NCI-H510A treated with DMSO at 0.1 percent for 48 hours (cell line): ENCODE measurements around the gene ECHS1.
"Not testable (repeated sequence)": the region's sequence is repeated elsewhere in the genome, so short reads cannot be mapped to it uniquely, and the experiment has no call there.

Experiments
- DNase-seq: peaks from one replicate; lab custom pipeline; 2025; lab: John Stamatoyannopoulos, UW

ECHS1 gene

DNA sequence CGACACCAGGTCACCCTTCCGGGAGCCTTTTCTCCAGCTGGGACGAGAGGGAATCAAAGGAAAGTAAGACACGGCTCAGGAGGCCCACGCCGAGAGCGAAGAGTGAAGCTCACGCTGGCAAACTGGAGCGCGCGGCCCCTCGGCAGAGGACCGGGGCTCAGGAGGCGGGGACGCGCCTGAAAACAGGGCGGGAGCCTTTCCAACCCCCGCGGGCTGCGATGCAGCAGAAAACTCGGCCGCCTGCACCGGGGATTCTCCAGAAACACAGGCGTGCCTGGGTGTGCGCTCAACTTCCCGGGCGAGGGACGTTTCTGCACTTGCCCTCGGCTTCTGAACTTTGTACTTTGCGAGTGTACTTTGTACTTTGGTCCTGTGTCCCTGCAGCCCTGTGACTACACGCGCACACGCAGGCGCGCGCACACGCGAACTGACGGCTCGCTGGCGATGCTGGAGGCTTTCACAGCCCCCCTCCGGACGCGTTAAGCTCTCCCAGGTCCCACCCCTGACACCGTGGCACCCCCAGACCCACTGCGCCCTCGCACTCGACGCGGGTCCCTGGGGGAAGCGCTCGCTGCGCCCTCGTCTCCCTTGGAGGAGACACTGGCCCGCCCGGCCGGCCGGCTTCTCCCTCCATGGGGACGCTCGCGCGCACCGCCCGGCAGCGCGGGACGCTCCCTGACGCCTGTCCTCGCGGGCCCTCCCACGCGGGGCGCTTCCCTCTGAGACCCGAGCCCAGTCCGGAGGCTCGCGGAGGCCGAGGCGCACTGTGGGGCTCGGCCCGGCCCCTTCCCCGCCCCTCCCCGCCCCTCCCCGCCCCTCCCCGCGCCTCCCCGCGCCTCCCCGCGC, 5.3 kb upstream of the ECHS1 start:
- DNase-seq: peak; percentile 54

DNA sequence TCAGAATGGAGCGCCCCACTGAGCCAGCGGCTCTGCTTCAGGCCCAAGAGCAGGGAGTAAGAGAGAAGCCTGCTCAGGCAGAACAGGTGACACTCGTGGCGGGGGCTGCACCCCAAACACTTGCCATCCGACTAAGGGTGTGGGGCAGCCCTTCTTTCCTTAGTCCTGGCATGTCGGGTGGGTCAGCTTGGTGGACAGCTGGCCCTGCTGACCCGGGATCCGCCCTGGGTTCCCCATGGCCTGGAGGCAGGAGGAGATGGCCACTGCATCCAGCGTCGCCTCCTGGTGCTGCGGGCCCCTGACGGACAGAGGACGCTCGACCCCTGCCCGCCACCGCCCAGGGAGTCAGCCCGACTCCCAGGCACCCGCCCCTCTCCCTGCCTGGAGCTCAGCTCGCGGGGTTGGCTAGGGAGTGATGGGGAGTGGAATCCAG, 4.7 kb upstream of the ECHS1 start:
- DNase-seq: no peak

DNA sequence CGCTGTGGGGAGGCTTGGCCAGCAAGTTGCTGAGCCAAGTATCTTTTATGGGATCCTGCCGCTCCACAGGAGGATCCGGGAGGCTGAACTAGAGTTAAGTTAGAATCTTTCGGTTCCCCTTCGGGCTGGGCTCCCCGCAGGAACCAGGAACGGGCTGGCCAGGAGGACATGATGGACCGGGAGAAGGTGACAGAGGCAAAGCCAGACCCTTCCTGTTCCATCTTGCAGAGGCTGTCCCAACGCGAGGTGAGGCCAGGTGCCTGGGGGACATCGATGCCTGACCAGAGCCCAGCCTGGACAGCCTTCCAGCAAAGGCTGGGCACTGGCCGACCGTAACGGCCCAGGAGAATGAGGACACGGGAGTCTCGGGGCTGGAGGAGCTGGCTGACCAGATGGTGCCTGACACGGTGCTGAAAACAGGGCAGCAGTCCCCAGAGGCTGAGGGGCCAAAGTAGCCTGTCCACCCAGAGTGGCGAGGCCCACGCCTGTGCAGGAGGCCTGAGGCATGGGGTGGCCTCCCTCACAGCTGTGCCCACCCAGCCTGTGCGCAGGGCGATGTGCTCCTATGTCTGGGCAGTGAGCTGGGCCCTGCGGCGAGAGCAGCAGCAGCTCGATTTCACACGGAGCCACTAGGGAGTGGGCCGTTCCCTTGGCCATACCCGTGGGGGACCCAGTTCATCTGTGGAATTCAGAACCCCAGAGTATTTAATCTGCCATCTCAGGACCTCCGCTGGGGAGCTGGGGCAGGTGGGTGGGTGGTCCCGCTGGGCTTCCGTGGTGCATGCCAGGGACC, 4.1 kb upstream of the ECHS1 start:
- DNase-seq: no peak

DNA sequence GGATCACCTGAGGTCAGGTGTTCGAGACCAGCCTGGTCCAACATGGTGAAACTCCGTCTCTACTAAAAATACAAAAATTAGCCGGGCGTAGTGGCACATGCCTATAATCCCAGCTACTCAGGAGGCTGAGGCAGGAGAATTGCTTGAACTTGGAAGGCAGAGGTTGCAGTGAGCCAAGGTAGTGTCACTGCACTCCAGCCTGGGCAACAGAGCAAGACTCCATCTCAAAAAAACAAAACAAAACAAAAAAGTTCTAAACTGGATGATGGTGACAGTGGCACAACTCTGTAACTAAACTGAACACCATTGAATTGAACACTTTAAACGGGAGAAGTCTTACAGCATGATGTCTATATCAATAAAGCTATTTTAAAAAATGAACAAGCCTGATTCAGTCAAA, 3.0 kb upstream of the ECHS1 start:
- not testable (repeated sequence) for DNase-seq

DNA sequence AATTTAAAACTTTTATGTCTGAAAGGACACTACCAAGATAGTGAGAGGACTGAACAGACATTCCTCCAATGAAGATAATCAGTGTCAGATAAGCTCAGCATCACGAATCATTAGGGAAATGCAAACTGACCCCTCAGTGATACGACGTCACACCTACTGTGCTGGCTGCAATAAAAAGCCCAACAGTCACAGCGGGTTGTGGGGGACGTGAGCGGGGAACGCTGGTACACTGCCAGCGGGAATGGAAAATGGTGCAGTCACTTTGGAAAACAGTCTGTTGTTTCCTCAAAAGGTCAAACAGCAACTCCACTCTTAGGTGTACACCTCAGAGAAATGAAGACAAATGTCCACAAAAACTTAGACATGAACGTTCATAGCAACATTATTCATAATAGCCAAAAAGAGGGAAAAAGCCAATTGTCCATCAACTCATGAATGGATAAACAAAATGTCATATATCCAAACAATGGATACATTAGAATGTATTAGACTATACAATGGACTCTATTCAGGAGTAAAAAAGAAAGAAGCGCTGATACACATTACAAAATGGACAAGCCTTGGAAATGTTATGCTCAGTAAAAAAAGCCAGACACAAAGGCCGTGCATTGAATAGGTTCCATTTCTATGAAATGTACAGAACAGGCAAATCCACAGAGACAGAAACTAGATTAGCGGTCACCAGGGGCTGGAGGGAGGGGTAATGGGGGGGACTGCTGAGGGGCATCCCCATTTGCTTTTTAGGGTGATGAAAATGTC, 2.4 kb upstream of the ECHS1 start:
- DNase-seq: no peak

DNA sequence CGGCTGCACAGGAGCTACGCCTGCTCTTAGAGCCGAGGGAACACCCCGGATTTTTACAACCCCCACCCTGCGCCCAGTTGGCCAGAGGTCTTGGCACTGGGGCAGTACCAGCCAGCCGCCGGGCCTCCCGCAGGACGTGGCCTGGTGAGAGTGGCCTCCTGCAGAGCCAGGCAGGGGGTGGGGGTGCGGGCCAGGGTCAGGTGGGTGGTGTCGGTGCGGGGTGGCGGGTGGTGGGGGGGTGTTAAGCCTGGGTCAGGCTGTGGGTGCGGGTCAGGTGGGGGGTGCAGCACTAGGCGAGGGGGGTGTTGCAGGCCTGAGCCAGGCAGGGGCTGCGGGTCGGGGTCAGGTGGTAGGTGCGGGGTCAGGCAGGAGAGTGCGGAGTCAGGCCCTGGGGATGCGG, 647 bp downstream of the ECHS1 start:
- DNase-seq: no peak

DNA sequence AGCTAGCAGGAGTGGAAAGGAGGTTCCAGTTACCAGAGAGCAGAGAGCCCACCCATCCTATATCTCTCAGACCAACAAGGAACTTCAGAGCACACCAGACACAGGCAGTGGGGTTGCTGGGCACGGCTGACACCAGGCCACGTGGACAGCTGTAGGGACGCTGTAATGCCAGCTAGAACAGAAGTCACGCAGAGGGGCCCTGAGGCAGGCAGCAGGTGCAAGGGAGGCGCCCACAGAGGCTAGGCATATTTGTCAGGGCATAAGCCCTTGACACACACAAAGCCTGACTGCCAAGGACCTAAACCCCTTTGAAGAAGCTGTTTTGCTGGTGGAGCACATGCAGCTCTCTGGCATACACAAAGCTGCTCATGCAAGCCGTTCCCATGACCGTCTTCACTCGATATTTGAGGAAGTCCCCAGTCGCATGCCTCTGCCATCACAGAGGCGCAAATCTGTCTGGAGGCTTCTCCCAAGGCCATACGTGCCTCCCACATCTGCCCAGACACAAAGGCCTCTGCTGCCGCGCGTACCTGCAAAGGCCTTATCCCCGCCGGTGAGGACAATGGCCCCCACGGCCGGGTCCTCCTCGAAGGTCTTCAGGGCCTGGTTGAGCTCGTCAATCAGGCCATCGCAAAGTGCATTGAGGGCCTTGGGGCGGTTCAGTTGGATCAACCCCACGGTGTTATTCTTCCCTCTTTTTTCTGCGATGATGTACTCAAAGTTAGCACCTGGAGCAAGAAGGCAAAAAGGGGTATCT, 2.9 kb downstream of the ECHS1 start:
- no peak for DNase-seq

DNA sequence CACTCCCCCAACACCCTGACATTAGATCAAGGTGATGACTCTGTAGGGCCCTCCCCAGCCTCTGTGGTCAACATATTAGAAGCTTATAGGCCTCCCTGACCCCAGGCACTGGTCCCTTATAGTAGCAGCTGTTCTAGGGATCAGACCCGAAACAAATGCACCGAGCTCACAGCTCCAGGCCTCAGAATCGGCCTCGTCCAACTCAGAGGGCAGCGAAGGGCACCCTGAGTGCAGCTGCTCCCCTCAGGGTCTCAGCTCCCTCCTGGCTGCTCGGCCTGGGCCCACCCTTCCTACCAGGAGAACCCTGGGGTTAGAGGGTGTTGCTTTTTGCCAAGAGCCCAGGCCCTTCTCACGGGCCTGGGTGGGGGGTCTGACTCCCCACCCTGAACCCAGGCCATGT, 5.0 kb downstream of the ECHS1 start:
- DNase-seq: no peak

DNA sequence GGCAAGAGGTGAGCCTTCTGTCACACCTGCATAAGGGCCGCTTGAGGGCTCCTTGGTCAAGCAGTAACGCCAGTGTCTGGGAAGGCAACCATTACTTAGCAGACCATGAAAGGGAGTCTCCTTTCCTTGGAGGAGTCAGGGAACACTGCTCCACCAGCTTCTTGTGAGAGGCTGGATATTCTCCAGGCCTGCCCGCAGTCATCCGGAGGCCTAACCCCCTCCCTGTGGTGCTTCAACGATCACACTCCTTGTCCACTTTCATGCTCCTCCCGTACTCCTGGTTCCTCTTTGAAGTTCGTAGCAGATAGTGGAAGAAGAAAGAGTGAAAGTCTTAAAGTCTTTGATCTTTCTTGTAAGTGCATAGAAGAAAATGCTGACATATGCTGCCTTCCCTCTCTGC, 5.7 kb downstream of the ECHS1 start:
- not testable (repeated sequence) for DNase-seq

DNA sequence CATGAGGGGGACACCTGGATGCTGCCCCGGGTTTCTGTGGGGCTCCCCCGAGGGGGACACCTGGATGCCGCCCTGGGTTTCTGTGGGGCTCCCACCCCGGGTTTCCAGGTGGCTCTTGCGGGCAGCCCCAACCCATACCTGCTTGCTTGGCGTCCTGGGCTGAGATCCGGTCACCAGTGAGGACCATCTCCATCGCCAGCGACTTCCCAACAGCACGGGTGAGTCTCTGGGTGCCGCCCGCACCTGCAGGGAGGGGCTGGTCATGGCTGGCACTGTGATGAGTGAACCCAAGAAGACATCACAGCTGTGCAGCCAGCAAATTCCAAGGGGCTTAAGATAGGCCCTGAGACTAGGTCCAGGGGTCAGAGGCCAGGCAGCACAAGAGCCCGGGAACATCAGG, 6.4 kb downstream of the ECHS1 start:
- DNase-seq: no peak

DNA sequence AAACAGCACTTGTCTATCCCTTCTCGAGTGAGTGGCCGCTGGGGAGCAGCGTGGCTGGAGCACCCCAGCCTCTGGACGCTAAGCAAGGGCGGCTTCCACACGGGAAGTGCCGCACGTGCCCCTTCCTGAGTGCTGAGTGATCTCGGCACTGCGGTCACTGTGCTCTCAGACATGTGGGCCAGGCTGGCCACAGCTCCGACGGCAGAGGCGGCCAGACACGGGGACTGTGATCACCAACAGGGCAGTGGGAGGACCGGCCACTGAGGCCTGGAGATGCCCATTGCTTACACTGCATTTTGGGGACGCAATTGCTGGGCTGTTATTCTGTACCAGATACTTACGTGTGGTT, 7.0 kb downstream of the ECHS1 start:
- DNase-seq: no peak

DNA sequence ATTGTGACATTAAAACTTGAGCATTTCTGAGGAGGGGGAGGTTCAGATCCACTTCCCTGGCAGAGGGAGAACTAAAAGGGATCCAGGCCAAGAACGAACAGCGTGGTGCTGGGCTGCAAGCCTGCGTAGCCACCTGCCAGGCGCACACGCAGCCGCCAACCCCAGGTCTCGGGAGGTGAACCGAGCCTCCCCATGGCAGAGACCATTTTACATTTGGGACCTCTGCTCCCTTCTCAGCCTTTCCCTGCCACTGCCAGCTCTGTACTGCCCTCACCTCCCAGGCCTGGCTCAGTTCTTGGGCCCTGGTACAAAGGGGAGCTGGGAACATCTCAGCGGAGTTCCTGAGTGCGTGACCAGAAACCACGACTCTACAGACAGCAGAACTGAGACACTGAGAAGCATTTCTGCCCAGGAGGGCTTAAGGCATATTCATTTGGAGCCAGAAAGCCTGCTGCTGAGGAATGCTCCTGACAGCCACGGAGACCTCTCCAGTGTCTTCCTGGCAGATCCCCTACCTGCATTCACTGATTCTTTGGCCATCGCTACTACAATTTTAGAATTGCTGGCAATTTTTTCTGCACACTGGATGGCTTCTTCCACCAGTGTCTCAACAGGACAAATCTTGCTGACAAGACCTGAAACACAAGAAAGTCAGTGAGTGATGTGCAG, 7.6 kb downstream of the ECHS1 start:
- no peak for DNase-seq

DNA sequence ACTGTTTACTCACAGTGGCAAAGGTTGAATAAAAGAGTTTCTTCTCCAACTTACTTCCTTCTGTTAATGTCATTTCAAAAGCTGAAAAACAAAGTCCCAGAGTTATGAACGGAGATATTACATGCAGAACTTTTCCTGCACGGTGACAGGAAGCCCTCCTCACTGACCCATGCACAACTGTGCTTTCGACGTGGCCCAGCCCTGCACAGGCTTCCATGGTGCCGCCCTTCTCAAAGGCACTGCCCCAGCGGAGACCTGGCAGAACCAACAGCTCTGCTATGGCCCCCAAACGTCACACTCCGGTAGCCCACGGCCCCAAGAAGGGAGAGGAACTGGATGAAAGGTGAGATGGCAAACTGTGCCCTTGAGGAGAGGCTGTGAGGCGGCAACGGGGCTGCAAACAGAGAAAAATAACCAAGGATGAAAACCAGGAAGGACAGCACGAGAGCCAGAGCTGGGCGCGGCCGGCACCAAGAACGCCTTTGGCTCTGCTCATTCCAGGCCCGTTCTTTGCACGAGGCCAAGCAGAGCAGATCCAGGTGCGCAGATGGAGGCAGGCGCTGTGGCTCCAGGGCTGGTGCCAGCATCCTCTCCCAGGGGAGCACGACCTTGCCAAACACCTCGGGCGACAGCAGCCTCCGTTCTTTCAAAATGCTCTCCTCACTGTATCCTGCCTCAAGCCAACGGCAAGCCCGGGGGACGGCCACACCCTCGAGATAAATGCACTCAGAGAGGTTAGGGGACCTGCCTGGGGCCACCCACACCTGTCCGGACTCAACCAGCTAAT, 8.3 kb downstream of the ECHS1 start:
- no peak for DNase-seq

DNA sequence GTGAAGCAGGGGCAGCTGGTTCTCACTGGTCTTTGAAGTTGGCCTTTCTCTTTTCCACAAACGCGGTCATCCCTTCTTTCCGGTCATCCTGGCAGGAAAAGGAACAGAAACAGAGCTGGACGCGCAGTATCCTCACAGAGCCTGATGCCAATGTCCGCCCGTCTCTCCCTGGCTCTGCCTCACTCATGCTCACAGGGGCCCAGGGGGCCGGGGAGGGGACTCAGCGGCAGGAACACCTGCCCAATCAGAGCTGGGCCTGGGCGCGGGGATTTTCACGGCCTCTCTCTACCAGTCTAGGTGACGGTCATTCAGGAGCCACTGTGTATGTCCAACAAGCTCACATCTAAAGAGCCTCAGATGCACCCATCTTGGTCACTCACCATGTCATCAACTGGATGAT, 10.3 kb downstream of the ECHS1 start:
- DNase-seq: no peak

DNA sequence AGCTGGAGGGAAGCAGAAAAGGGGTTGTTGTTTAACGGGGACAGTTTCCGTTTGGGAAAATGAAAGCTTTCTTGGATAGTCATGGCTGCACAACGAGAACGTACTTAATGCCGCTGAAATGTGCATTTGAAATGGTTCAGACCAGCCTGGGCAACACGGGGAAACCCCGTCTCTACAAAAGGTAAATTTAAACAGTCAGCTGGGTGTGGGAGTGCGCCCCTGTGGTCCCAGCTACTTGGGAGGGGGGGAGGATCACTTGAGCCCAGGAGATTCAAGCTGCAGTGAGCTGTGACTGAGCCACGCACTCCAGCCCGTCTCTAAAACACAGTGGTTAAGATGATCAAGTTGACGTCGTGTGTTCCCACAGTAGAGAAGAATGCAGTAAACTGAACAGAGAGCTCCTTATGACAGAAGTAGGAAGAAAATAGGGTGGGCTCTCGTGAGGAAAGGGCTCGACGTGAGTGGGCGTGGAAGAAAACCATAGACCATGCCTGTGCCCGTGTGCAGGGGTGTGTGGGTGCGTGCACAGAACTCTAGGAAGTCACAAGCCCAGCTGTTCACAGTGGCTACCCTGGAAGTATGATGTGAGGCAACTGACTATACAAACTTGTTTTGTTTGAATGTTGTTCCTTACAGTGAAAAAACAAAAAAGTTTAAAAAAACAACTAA, 11.2 kb downstream of the ECHS1 start:
- no peak for DNase-seq

DNA sequence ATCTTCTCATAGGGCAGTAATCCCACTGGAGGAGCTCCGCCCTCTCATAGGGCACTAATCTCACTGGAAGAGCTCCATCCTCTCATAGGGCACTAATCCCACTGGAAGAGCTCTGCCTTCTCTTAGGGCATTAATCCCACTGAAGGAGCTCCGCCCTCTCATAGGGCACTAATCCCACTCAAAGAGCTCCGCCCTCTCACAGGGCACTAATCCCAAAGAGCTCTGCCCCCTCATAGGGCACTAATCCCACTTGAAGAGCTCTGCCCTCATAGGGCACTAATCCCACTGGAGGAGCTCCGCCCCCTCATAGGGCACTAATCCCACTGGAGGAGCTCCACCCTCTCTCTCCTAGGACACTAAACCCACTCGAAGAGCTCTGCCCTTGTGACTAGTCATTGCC, 11.9 kb downstream of the ECHS1 start:
- DNase-seq: no peak

DNA sequence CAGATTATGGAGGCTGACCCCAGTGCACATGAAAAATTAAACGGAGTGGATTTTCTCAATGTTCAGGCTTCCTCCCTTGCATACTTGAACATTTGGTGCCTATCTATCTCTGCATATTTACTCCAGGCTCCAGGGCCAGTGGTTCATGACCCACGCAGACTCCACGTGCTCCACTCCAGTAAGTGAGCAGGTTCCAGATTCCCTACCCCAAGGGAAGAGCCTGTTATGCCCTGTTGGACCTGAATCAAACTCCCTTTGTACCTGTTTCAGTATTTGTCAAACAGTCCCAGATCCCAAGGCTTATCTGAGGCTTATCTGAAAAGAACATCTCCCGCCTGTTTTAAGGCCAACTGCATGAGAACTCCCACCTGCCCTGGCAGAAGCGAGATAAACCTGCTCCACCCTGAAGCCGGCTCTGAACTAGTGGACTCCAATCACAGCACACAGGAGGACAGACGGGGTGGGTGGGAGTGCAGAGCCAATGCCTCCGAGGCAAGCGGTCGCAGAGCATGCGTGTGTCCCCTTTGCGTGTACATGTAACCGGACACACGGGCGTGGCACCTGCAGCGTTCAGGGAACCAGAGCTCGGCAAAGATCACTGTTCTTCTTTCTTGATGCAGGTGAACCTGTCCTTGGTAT, 13.1 kb downstream of the ECHS1 start:
- DNase-seq: no peak

DNA sequence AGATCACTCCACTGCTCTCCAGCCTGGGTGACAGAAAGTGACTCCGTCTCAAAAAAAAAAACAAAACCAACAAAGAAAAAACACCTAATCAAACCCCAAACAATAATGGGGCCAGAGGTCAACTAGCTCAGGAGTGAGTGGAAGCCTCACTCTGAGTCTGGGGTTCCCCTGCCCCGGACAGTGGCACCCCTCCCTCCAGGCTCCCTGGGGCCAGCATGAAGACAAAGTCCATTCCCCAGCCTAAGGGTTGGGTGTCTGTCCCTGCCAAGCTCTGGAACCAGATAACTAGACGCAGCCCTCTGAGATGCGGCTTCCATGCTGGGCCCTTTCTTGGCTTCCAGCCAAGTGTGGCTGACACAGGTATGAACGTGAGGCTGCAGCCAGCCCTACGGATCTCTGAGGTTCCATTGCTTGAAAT, 13.6 kb downstream of the ECHS1 start:
- peak; percentile 51 for DNase-seq

DNA sequence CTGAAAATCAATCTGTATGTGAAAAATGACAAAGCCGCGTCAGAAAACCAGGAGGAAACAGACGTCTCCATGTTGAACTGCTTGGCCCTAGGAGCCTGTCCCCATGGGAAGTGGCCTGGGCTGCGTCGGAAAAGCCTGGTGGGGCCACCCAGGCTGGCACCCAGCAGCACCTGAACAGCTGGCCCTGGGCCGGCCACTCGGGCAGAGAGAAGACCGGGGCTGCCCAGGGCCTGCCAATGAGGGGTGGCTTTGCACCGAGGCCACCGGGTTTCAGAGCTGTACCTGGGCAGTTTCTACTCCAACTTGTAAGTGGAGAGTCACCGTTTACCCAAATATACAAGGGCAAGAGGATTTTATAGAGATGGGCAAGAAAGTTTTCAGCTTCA, 14.2 kb downstream of the ECHS1 start:
- no peak for DNase-seq
